ELF-1 (cell line): ENCODE measurements around the gene RNASEH1.
"Not testable (repeated sequence)": the region's sequence is repeated elsewhere in the genome, so short reads cannot be mapped to it uniquely, and the experiment has no call there.

Source experiments
- DNase-seq: peaks from one replicate; pipeline ENCODE4 v3.0.0-alpha.2; 2016; ENCODE audit warnings: low read depth, low spot score

RNASEH1 gene

GRCh38 chr2:3520591-3520990 is 37.5 kb downstream of the RNASEH1 start:
- DNase-seq = no peak

- peak; percentile 93 for DNase-seq
These were observed 38.6 kb downstream of the RNASEH1 start, which contains the start of gene ADI1 for GRCh38 chr2:3519255-3520205. ADI1 (minus strand) TSS chr2:3519531; CDS start chr2:3519487, 44 bp downstream.

DNA sequence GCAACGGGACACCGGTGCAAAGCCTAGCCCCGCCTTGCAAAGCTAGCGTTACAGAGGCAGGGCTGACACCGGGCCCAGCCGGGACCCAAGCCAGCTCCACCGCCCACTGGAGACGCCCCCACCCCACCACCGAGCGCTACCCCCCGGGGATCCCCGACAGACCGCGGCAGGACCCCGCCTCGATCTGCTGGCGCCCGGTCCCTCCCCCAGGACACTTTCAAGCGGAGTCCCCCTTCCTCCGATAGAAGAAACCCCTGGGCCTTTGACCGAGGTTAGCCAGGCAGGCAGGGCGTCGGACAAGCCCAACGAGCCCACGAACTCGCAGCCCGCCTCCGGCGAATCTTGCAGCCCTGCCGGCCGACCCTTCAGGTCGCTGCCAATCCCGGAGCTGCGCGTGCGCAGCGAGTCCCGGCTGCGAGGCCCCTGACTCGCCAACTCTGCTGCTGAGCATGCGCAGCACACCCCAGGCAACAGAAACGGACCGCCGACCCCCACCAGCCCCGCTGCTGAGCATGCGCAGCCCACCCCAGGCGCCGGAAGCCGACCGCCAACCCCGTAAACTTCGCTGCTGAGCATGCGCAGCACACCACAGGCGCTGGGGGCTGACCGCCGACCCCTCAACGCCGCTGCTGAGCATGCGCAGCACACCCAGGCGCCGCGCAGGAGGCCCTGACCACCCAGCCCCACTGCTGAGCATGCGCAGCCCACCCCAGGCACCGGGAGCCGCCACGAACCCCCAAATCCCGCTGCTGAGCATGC is 39.5 kb downstream of the RNASEH1 start:
- peak; percentile 99 for DNase-seq

DNA sequence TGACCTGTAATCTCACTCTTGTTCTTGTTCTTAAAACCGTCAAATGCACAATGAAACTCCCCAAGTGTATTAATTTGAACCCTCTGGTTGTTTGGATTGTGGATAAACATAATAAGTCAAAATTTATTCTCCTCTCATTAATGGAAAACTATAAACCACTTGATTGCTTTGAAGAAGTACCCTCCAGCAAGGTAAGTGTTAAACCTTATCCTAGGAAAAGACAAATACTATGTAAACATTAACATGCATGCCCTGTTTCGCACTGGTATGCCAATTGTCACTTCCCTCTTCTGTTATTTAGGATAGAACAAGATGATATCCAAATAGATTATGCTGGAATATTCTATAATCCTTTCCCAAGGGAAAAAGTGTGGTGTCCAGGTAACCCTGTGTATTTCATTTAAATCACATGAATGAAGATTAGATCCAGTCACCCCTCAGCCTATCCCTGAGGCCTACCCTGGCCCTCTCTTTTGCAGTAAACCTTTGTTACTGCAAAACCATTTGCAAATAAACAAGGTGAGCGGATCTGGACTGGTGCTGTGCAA is 40.1 kb downstream of the RNASEH1 start:
- DNase-seq = no peak

DNA sequence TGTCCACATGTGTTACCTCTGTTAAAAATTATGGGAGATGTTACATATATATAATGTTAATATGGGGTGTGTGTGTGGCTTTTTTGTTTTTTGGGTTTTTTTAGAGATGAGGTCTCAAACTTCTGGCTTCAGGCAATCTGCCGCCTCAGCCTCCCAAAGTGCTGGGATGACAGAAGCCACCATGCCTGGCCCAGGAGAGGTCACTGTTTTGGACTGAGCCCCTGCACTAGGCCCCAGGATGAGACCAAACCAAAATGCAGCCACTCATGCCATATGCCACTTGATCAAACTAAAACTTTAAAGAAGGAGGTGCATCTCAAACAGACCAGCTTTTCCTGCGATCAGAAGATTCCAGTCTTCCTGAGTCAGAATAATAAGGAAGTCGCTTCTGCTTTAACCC is 41.3 kb downstream of the RNASEH1 start:
- no peak for DNase-seq

- DNase-seq = not testable (repeated sequence)
These were observed 42.7 kb downstream of the RNASEH1 start for GRCh38 chr2:3515438-3515837.

GRCh38 chr2:3513026-3513810 is 44.9 kb downstream of the RNASEH1 start:
- no peak for DNase-seq

- DNase-seq = peak; percentile 67
These were observed 46.0 kb downstream of the RNASEH1 start for GRCh38 chr2:3512086-3512485.

GRCh38 chr2:3505771-3506170 is 52.4 kb downstream of the RNASEH1 start:
- DNase-seq = no peak

GRCh38 chr2:3504741-3505140 is 53.4 kb downstream of the RNASEH1 start:
- no peak for DNase-seq

- DNase-seq = no peak
These were observed 54.6 kb downstream of the RNASEH1 start for GRCh38 chr2:3503483-3503882.

DNA sequence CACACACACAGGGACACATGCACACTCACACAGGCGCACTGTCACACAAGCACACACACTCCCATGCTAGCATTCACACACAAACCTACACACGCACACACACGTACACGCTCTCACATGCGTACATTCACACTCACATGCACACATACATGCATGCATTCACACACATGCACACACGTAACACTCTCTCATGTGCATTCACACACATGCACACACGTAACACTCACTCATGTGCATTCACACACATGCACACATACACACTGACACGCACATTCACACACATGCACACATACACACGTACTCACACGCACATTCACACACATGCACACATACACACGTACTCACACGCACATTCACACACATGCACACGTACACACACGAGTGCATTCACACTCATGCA is 55.1 kb downstream of the RNASEH1 start:
- DNase-seq = no peak

DNA sequence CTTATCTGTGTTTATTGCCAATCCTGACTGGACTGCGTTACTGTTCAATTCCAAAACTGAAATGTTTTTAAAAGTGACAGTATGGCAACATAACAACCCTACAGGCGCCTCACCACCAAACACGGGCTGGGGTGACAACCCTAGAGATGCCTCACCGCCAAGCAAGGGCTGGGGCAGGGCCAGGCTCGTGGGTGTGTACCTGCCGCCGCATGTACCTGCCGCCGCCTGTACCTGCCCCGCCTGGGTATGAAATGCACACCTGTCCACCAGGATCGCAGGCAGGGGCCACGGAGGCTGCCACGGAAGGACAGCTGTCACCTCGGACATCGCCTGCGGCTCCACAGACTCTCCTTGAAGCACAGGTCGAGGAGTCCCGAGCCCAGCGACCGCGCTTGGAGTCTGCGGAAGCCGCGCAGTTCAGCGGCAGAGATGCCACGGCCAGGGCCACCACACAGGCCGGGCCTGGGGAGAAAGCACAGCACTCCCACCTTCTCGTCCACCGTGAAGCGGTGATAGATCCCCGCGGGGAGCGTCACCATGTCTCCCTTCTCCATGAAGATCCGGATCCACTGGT is 57.7 kb downstream of the RNASEH1 start:
- no peak for DNase-seq

DNA sequence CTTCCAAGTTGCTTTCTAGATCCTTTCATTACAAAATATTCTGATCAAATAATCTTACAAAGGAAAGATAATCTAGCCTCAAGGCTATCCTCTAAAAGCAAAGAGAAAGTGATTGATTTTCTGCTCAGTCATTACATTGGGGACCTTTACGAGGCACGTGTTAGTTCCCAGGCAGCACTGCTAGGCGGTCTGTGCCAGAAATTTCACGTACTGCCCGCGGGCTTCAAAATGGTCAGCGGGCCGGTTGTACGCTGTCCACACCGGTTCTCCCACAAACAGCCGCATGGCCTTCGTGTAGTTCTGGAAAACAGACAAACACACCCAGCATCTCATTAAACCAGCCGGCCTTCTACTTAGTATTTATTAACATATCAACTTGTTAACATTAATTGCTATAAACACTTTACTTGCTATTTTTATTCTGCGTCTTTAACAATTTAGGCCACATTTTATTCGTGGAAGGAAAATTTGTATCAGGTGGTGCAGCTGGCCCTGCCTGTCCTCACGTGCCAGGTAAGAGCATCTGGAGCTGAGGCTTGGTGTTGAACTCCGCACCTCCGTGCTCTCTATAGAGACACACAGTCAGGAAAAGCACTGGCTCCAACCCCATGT is 59.2 kb downstream of the RNASEH1 start:
- no peak for DNase-seq

DNA sequence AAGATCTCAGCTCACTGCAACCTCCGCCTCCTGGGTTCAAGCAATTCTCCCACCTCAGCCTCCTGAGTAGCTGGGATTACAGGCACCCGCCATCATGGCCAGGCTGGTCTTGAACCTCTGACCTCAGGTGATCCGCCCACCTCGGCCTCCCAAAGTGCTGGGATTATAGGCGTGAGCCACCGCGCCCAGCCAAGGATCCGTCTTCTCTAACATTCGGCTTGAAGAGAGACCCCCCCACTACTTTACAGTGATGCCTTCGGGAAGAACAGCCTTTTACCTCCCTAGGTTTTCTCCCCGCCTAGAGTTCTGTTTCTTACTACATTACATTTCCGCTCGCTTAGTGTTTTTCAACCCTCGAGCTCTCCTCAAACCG is 61.4 kb downstream of the RNASEH1 start:
- DNase-seq = not testable (repeated sequence)
